ENCODE measurements around the gene SUPT4H1. TPM values are rescaled to one million over a fixed set of nuclear protein-coding genes. Genes with fewer than 3 reads are reported as not detected.

SUPT4H1 gene
- total and polyA plus RNA-seq, 9 of the 15 experiments (the other 6 are each of a cell fraction or from before 2014, with no cell fraction given) = 62.1 to 320 (median 117) TPM

GRCh38 chr17:58330997-58331814, 20.8 kb downstream of the SUPT4H1 start (continued):
- TF ChIP-seq KDM5B (IDR thresholded peaks at IDR 0.05; ENCODE audit: insufficient replicate concordance, low read depth, low read length) = no peak
- peak; percentile 67 for TF ChIP-seq CCNT2 (IDR thresholded peaks at IDR 0.05; ENCODE audit: borderline replicate concordance, extremely low read depth, insufficient read length, low read depth, low read length)
- 0 out of 2 replicates have a peak, but pooled peaks have one; percentile 26 for TF ChIP-seq DEAF1 (CRISPR knock-in tag; IDR thresholded peaks at IDR 0.05)
- TF ChIP-seq RFX1 (IDR thresholded peaks at IDR 0.05) = no peak
- TF ChIP-seq ZNF583 (CRISPR knock-in tag; IDR thresholded peaks at IDR 0.05) = no peak
- no peak for TF ChIP-seq ZBTB5 (IDR thresholded peaks at IDR 0.05)
- no peak for TF ChIP-seq ZNF436 (CRISPR knock-in tag; IDR thresholded peaks at IDR 0.05)
- peak; percentile 54; the same call in 1 of the 2 replicates for TF ChIP-seq MAFF (IDR thresholded peaks at IDR 0.05; ENCODE audit: low read length)
- peak; percentile 43; the same call in 1 of the 2 replicates for TF ChIP-seq ZBED1 (IDR thresholded peaks at IDR 0.05)
- peak; percentile 92 for TF ChIP-seq C11orf30 (IDR thresholded peaks at IDR 0.05; ENCODE audit: low read depth)
- TF ChIP-seq E2F5 (CRISPR knock-in tag; IDR thresholded peaks at IDR 0.05) = no peak; the same call in 1 of the 2 replicates
- TF ChIP-seq ARNT (IDR thresholded peaks at IDR 0.05) = no peak
- 0 out of 2 replicates have a peak, but pooled peaks have one; percentile 6 for TF ChIP-seq ZNF586 (CRISPR knock-in tag; conservative IDR thresholded peaks at IDR 0.05)
- TF ChIP-seq ZBTB26 (CRISPR knock-in tag; IDR thresholded peaks at IDR 0.05) = peak; percentile 69
- peak; percentile 67 for TF ChIP-seq CHD2 (IDR thresholded peaks at IDR 0.05; ENCODE audit: low read depth, low read length)
- TF ChIP-seq ZNF140 (CRISPR knock-in tag; IDR thresholded peaks at IDR 0.05) = no peak
- TF ChIP-seq CBFA2T2 (conservative IDR thresholded peaks at IDR 0.05) = no peak
- no peak for TF ChIP-seq PHF21A (IDR thresholded peaks at IDR 0.05; ENCODE audit: borderline replicate concordance, low read depth)
- no peak for TF ChIP-seq HDGF (IDR thresholded peaks at IDR 0.05)
- no peak for TF ChIP-seq HBP1 (CRISPR knock-in tag; IDR thresholded peaks at IDR 0.05)
- TF ChIP-seq CBX1 (IDR thresholded peaks at IDR 0.05; ENCODE audit: low read depth) = peak; percentile 24; the same call in 1 of the 2 replicates
- TF ChIP-seq ZSCAN29 (IDR thresholded peaks at IDR 0.05) = no peak
- TF ChIP-seq KDM2B (CRISPR knock-in tag; IDR thresholded peaks at IDR 0.05) = no peak
